ENCODE measurements around the gene SOCS4.

Gene SOCS4, protein sequence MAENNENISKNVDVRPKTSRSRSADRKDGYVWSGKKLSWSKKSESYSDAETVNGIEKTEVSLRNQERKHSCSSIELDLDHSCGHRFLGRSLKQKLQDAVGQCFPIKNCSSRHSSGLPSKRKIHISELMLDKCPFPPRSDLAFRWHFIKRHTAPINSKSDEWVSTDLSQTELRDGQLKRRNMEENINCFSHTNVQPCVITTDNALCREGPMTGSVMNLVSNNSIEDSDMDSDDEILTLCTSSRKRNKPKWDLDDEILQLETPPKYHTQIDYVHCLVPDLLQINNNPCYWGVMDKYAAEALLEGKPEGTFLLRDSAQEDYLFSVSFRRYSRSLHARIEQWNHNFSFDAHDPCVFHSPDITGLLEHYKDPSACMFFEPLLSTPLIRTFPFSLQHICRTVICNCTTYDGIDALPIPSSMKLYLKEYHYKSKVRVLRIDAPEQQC

DNA sequence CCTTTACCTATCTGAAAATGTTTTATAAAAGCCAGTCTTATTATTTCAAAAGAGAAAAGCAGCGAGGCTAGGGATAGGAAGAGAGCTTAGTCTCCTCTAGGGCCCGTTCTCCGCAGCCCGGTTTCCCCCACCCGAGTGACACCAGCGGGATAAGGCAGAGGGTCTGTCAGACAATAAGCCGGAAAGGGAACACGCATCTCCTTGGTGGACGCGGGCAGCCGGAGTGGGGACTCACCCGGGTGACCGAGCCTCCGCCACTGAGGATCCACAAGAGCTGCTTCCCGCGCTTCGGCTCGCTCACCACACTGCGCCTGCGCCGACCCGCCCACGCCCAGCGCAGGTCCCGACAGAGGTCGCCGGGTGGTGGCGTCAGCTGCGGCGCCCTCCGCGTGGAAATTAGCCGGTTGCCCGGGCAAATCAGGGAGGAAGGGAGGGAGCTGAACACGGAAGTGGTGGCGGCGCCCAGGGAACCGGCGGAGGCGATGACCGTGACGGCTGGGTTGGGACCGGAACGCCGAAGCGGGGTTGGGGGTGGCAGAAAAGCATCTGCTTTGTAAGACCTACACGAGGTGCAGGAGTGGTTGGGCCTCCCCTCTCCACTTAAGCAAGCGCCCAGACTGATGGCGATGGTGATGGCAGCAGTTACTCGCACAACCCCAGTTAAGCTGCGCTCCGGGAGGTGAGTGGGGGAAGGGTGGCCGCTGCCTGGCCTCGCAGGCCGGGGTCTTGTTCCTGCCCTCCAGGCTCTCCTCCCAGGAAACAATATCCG lies at the start of gene SOCS4, which contains the start of gene WDHD1:
Gene SOCS4 (plus strand): TSS at position 444 of the 769 bp plus-strand sequence. CDS start 15,806 bp downstream, outside the sequence.
Gene WDHD1 (minus strand): TSS at position 307 of the 769 bp plus-strand sequence. CDS start 312 bp downstream, outside the sequence.
- peak within 1 kb of the TSS; percentile 100 for H3K4me3 ChIP-seq (replicated peaks; ENCODE audit: low read depth, low read length)
- no peaks in the 10 kb centered on the region for H3K27me3 ChIP-seq (replicated peaks; ENCODE audit: control insufficient read depth, insufficient read depth, low read length)
- peak; percentile 100 for DNase-seq (ENCODE audit: extremely low read depth, insufficient read length)
- H3K36me3 ChIP-seq (ENCODE audit: control insufficient read depth, insufficient read depth, low read length): no peaks in the 10 kb centered on the region; the same call in 1 of the 2 replicates
- TF ChIP-seq, protein P1, sequence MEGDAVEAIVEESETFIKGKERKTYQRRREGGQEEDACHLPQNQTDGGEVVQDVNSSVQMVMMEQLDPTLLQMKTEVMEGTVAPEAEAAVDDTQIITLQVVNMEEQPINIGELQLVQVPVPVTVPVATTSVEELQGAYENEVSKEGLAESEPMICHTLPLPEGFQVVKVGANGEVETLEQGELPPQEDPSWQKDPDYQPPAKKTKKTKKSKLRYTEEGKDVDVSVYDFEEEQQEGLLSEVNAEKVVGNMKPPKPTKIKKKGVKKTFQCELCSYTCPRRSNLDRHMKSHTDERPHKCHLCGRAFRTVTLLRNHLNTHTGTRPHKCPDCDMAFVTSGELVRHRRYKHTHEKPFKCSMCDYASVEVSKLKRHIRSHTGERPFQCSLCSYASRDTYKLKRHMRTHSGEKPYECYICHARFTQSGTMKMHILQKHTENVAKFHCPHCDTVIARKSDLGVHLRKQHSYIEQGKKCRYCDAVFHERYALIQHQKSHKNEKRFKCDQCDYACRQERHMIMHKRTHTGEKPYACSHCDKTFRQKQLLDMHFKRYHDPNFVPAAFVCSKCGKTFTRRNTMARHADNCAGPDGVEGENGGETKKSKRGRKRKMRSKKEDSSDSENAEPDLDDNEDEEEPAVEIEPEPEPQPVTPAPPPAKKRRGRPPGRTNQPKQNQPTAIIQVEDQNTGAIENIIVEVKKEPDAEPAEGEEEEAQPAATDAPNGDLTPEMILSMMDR (IDR thresholded peaks at IDR 0.05; ENCODE audit: insufficient read depth, low read length, poor library complexity, severe bottlenecking): peak; percentile 9

DNA sequence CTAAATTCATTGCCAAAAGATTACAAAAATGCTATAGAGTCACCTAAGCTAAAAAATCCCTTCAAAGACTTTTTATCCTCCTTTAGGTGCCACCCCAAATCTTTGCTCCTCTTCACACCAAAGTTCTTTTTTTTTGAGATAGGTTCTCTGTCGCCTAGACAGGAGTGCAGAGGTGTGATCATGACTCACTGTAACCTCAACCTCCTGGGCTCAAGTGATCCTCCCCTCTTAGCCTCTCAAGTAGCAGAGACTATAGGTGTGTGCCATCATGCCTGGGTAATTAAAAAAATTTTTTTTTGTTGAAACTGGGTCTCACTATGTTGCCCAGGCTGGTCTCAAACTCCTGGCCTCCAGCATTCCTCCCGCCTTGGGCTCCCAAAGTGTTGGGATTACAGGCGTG lies 48.0 kb upstream of the SOCS4 start:
- no peaks in the 10 kb centered on the region; the same call in none of the 2 replicates for H3K36me3 ChIP-seq (ENCODE audit: control insufficient read depth, insufficient read depth, low read length)
- no peak for DNase-seq (ENCODE audit: extremely low read depth, insufficient read length)
- TF ChIP-seq, protein P1 (IDR thresholded peaks at IDR 0.05; ENCODE audit: insufficient read depth, low read length, poor library complexity, severe bottlenecking): no peak
- no peak overlapping the region for H3K4me3 ChIP-seq (replicated peaks; ENCODE audit: low read depth, low read length)
- H3K27me3 ChIP-seq (replicated peaks; ENCODE audit: control insufficient read depth, insufficient read depth, low read length): no peaks in the 10 kb centered on the region

DNA sequence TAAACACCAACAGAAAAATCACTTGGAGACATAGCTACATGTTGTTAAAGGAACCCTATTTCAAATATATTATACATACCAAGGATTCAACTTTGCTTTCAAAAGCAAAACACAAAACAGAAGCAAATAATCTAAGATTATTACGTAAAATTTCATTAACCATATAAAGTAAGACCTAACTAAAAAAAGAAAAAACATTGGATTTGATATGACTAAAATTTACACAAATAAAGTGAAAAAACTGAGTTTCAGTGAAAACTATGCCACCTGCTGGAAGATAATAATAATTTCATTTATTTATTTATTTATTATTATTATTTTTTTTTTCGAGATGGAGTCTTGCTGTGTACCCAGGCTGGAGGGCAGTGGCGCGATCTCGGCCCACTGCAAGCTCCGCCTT lies 45.3 kb upstream of the SOCS4 start:
- H3K27me3 ChIP-seq (replicated peaks; ENCODE audit: control insufficient read depth, insufficient read depth, low read length): no peaks in the 10 kb centered on the region
- no peak overlapping the region for H3K4me3 ChIP-seq (replicated peaks; ENCODE audit: low read depth, low read length)
- TF ChIP-seq, protein P1 (IDR thresholded peaks at IDR 0.05; ENCODE audit: insufficient read depth, low read length, poor library complexity, severe bottlenecking): no peak
- DNase-seq (ENCODE audit: extremely low read depth, insufficient read length): no peak
- H3K36me3 ChIP-seq (ENCODE audit: control insufficient read depth, insufficient read depth, low read length): no peaks in the 10 kb centered on the region; the same call in 1 of the 2 replicates

DNA sequence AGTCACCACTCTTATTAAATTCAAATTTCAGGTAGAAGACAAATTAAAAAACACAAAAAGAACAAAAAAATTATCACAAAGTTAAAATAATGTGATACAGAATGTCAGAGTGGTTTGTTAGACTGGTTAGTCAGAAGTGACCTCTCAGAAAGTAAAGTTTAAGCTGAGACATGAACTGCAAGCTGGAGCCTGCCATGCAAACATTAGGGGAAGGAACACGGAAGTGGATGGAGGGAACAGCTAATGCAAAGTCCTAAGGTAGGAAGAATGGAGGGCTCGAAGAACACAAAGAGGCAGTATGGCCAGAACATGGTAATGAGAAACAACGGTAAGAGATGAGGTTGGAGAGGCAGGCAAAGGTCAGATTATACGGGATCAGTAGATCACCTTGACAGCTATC lies 41.9 kb upstream of the SOCS4 start:
- Histone ChIP-seq H3K27me3 (replicated peaks; ENCODE audit: control insufficient read depth, insufficient read depth, low read length) (no peaks in the 10 kb centered on the region), H3K36me3 (ENCODE audit: control insufficient read depth, insufficient read depth, low read length) (no peaks in the 10 kb centered on the region; the same call in 1 of the 2 replicates), H3K4me3 (replicated peaks; ENCODE audit: low read depth, low read length) (no peak overlapping the region)
- TF ChIP-seq, protein P1 (IDR thresholded peaks at IDR 0.05; ENCODE audit: insufficient read depth, low read length, poor library complexity, severe bottlenecking): no peak
- DNase-seq (ENCODE audit: extremely low read depth, insufficient read length): no peak

DNA sequence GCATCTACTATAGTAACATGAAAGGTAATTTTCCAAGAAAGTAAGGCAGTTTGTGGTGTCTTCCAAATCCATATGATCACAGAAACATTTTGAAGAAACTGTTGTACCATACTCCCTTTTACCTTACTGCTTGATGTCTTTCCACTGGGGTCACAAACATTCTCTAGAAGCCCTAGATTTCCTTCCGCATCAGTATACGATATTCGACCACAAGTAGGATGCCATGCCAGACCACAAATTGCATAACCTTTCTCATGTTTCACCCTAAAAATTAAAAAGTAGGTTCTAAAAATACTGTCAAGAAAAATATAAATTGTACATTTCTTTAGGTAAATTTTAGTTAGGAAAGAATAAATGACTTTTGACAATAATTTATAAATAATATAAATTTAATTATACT lies 26.7 kb upstream of the SOCS4 start:
- H3K36me3 ChIP-seq (ENCODE audit: control insufficient read depth, insufficient read depth, low read length): peaks cover 9% of the 10 kb centered on the region
- TF ChIP-seq, protein P1 (IDR thresholded peaks at IDR 0.05; ENCODE audit: insufficient read depth, low read length, poor library complexity, severe bottlenecking): no peak
- DNase-seq (ENCODE audit: extremely low read depth, insufficient read length): no peak
- H3K4me3 ChIP-seq (replicated peaks; ENCODE audit: low read depth, low read length): no peak overlapping the region
- no peaks in the 10 kb centered on the region for H3K27me3 ChIP-seq (replicated peaks; ENCODE audit: control insufficient read depth, insufficient read depth, low read length)

All from GM06990 (cell line).